Measurements from ENCODE around the gene REST. TPM values are rescaled to one million over a fixed set of nuclear protein-coding genes. Genes with fewer than 3 reads are reported as not detected.
A peak's percentile ranks its signal among the peaks of the same experiment; 100 is the strongest.

Gene REST
- total and polyA plus RNA-seq, 9 of the 15 experiments (the other 6 are each of a cell fraction or from before 2014, with no cell fraction given), result 2.9 to 24.0 (median 19.2) TPM

DNA sequence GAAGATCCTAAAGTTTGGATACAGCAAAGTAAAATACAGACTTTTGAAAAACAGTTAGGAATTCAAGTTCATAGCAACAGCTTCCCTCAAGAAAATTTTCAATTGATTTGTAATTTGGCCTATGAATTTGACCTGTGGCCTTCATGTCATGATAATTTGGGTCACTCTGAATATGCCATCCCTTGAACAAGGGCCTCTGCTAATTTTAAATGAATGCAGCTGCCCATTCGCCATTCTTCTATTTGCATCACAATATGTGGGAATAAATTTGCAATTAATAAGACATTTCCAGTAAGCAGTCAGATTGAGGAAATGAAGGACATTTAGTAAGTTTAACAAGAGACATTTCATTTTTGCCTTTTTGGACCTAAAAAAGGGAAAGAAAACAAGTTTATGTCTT lies 1.9 kb upstream of the REST start (continued):
- TF ChIP-seq, protein P1, sequence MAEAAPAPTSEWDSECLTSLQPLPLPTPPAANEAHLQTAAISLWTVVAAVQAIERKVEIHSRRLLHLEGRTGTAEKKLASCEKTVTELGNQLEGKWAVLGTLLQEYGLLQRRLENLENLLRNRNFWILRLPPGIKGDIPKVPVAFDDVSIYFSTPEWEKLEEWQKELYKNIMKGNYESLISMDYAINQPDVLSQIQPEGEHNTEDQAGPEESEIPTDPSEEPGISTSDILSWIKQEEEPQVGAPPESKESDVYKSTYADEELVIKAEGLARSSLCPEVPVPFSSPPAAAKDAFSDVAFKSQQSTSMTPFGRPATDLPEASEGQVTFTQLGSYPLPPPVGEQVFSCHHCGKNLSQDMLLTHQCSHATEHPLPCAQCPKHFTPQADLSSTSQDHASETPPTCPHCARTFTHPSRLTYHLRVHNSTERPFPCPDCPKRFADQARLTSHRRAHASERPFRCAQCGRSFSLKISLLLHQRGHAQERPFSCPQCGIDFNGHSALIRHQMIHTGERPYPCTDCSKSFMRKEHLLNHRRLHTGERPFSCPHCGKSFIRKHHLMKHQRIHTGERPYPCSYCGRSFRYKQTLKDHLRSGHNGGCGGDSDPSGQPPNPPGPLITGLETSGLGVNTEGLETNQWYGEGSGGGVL (CRISPR knock-in tag; IDR thresholded peaks at IDR 0.05), result no peak

DNA sequence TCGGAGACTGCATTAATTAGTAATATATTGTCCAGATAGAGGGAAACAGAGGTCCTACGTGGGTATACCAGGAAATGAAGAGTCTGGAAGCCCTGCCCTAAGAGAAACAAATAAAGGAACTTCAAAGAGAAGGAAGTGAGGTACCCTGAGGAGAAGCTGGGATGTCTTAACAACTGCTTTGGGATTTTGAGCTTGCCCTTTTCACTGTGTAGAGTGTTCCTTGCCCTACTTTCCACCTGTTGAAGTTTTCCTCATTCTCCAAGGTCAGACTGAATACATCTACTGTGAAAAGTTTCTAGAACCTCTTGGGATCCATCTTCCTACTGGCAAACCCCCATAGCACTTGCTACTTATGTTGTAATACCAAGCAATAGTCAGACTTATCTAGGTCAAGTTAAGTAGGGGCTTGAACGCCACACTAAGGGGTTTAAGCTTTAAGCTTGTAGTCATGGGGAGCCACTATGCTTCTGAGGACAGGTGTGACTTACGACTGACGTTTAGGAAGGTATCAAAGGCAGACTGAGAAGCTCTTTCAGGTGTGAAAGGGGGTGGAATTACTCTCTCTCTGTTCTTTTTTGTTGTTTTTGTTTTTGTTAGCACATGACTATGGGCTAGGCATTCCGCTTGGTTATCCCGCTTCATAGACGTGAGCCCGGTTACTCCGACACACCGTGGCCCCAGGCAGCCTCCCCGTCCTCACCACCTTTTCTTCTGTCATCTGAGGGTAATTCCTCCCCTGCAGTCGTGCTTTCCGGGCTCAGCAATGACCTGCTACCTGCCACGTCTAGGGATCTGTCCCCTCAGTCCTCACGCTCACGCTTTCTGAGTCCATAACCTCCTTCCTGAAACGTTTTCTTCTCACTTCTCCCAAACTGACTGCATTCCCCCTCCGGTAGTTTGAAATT lies 959 bp upstream of the REST start:
- intact Hi-C loops (cut with micrococcal nuclease) (loop anchor here (5.0 kb wide), 1 partner anchor 71 kb away; the partner anchor contains the start of genes NOA1 and POLR2B), in situ Hi-C loops (cut with MboI) (no loop called here)
- Histone ChIP-seq H3K79me2 (ENCODE audit: control insufficient read depth, insufficient read depth, low read length) (peaks cover 34% of the 10 kb centered on the region), H3K36me3 (ENCODE audit: control insufficient read depth, insufficient read depth, low read length) (peaks cover 10% of the 10 kb centered on the region; the same call in 2 of the 3 replicates), H3K4me2 (ENCODE audit: insufficient read depth, low read length) (peak overlapping the region; percentile 82), H4K20me1 (replicated peaks; ENCODE audit: control insufficient read depth, insufficient read depth, low read length) (peaks cover 8% of the 10 kb centered on the region; the same call in 1 of the 2 replicates), H3K27ac (ENCODE audit: extremely low read depth, low read depth, low read length) (no peak overlapping the region), H3K9me1 (ENCODE audit: control insufficient read depth, insufficient read depth, low read length) (no peaks in the 10 kb centered on the region), H3K27me3 (ENCODE audit: control insufficient read depth in 2 of 2, insufficient read depth in 2 of 2, low read length in 2 of 2) (peaks cover 2 to 18% of the 10 kb centered on the region in 2 experiments; a peak in 4 of 5 replicates), H2AFZ (ENCODE audit: low read depth, low read length) (peak overlapping the region; percentile 90), H3K4me1 (replicated peaks in 1 of 2; ENCODE audit: control insufficient read depth in 2 of 2, insufficient read depth in 2 of 2, low read length in 2 of 2) (peaks cover 13 to 18% of the 10 kb centered on the region in 2 experiments; a peak in 4 of 5 replicates), H3K9ac (ENCODE audit: insufficient read depth in 1 of 2, low read depth in 2 of 2, low read length in 2 of 2) (peak overlapping the region; percentile 59 to 77), H3K9me3 (replicated peaks; ENCODE audit: control insufficient read depth, insufficient read depth, low read depth, low read length) (no peaks in the 10 kb centered on the region), H3K4me3 (peak overlapping the region; percentile 99)
- WGBS (ENCODE audit: insufficient coverage, low coverage, missing lambda C conversion rate), result 17% methylated on average over 16 of the region's 19 CpGs
- FAIRE-seq (no peak), ATAC-seq (no peak), DNase-seq (ENCODE audit: extremely low read depth in 1 of 4, low spot score in 3 of 4) (peak in 2 of 4 experiments; percentile 10 to 11)
- CTCF ChIA-PET (ENCODE audit: low intra/inter-chr PET ratio), result no interaction called here
- POLR2A ChIA-PET, result interaction anchor here (0.8 to 1.7 kb wide), 6 partner anchors 14 to 123 kb away, joined by 3 to 6 read pairs (median 4); partner anchors contain the start of genes NOA1 and POLR2B
- no TSS peak for BruUV-seq (replicated peaks)
- TF ChIP-seq, protein P2, sequence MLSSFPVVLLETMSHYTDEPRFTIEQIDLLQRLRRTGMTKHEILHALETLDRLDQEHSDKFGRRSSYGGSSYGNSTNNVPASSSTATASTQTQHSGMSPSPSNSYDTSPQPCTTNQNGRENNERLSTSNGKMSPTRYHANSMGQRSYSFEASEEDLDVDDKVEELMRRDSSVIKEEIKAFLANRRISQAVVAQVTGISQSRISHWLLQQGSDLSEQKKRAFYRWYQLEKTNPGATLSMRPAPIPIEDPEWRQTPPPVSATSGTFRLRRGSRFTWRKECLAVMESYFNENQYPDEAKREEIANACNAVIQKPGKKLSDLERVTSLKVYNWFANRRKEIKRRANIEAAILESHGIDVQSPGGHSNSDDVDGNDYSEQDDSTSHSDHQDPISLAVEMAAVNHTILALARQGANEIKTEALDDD (IDR thresholded peaks at IDR 0.05), result peak; percentile 54; the same call in 1 of the 2 replicates
- TF ChIP-seq, protein P3, sequence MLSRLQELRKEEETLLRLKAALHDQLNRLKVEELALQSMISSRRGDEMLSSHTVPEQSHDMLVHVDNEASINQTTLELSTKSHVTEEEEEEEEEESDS (CRISPR knock-in tag; IDR thresholded peaks at IDR 0.05), result no peak
- TF ChIP-seq, protein P4, sequence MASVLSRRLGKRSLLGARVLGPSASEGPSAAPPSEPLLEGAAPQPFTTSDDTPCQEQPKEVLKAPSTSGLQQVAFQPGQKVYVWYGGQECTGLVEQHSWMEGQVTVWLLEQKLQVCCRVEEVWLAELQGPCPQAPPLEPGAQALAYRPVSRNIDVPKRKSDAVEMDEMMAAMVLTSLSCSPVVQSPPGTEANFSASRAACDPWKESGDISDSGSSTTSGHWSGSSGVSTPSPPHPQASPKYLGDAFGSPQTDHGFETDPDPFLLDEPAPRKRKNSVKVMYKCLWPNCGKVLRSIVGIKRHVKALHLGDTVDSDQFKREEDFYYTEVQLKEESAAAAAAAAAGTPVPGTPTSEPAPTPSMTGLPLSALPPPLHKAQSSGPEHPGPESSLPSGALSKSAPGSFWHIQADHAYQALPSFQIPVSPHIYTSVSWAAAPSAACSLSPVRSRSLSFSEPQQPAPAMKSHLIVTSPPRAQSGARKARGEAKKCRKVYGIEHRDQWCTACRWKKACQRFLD (CRISPR knock-in tag; IDR thresholded peaks at IDR 0.05), result 0 out of 2 replicates have a peak, but pooled peaks have one; percentile 4
- peak; percentile 37; the same call in 1 of the 2 replicates for TF ChIP-seq NCOA6 (IDR thresholded peaks at IDR 0.05)
- TF ChIP-seq TCF7L2 (IDR thresholded peaks at IDR 0.05; ENCODE audit: low read depth, low read length), result no peak
- peak; percentile 33; the same call in 1 of the 2 replicates for TF ChIP-seq CEBPB (tag; IDR thresholded peaks at IDR 0.05)
- TF ChIP-seq CEBPG (CRISPR knock-in tag; IDR thresholded peaks at IDR 0.05), result no peak
- 0 out of 4 replicates have a peak, but pooled peaks of 1 of the 2 experiments have one; percentile 26 for TF ChIP-seq CEBPG (tag; conservative IDR thresholded peaks at IDR 0.05 in 1 of 2, IDR thresholded peaks at IDR 0.05 in 1 of 2)

Data from K562 (cell line).